A549 (cell line): ENCODE data around the gene LRRC28. TPM values are rescaled to one million over a fixed set of nuclear protein-coding genes. Genes with fewer than 3 reads are reported as not detected.

ENCODE experiments used
- ATAC-seq, 2 experiments: fragments of 200-7000 bp in 1 of 2; fragments of >200 bp in 1 of 2; cut with Nextera tagmentation in 1 of 2; cut with Tn5 transposase in 1 of 2; 3 replicates each; pipeline versions ENCODE4 v1.8.0 to v1.9.1; 2018 to 2020; ENCODE audit warnings: mild to moderate bottlenecking in 1 of 2, moderate library complexity in 1 of 2
- CTCF ChIA-PET: fragments of 300-600 bp; sonication (Branson Sonifier 250); formaldehyde crosslinking; extraction: SDS; loops from one replicate; lab custom pipeline; 2021; ENCODE audit warnings: antibody characterized with exemption, inconsistent platforms; lab: Yijun Ruan, JAX
- POLR2A ChIA-PET: fragments of 350-600 bp; formaldehyde crosslinking; extraction: SDS; loops from one replicate; lab custom pipeline; 2021; ENCODE audit warnings: antibody characterized with exemption, inconsistent platforms; lab: Yijun Ruan, JAX
- DNase-seq, 2 experiments: peaks; one replicate each; pipeline versions ENCODE4 v3.0.0 to v3.0.0-alpha.2; 2011 to 2016; ENCODE audit warnings: low read depth in 1 of 2, low spot score in 1 of 2
- FAIRE-seq: peaks from 2 replicates; lab custom pipeline; 2011; peaks lifted over from hg19 to GRCh38; lab: Jason Lieb, UNC
- H3K27ac ChIP-seq, 2 experiments: fragments of >200 bp; sonication (Bioruptor Twin); formaldehyde crosslinking; 3 replicates each; pipeline ENCODE4 v1.5.1; 2016 to 2017
- H3K4me1 ChIP-seq: fragments of >200 bp; sonication (Bioruptor Twin); formaldehyde crosslinking; 3 replicates; pipeline ENCODE4 v1.6.1; 2016
- H3K4me2 ChIP-seq: fragments of >200 bp; sonication (Bioruptor Twin); formaldehyde crosslinking; 3 replicates; pipeline ENCODE4 v1.6.1; 2016
- H3K4me3 ChIP-seq: fragments of >200 bp; sonication (Bioruptor Twin); formaldehyde crosslinking; 3 replicates; pipeline ENCODE4 v1.5.1; 2016
- H3K9me3 ChIP-seq: fragments of >200 bp; sonication (Bioruptor Twin); formaldehyde crosslinking; 3 replicates; pipeline ENCODE4 v1.6.1; 2016
- CEBPB ChIP-seq, 2 experiments: fragments of >200 bp in 1 of 2; sonication (Bioruptor Twin) in 1 of 2; formaldehyde crosslinking in 1 of 2; IDR thresholded peaks; 2 replicates each; pipeline ENCODE4 v1.6.1; 2012 to 2016
- GATA3 ChIP-seq: IDR thresholded peaks from 2 replicates; pipeline ENCODE4 v1.6.1; 2012; ENCODE audit warnings: borderline replicate concordance
- HDAC2 ChIP-seq: fragments of 200-600 bp; sonication (generic); IDR thresholded peaks from 2 replicates; pipeline ENCODE4 v1.6.1; 2016
- JUN ChIP-seq, 2 experiments: fragments of >200 bp; sonication (Bioruptor Twin); formaldehyde crosslinking; IDR thresholded peaks; 2 replicates in 1 of 2; 3 replicates in 1 of 2; pipeline ENCODE4 v1.6.1; 2016 to 2017
- JUNB ChIP-seq: fragments of >200 bp; sonication (Bioruptor Twin); formaldehyde crosslinking; IDR thresholded peaks from 2 replicates; pipeline ENCODE4 v1.6.1; 2016
- KDM5A ChIP-seq: fragments of 200-600 bp; sonication (generic); IDR thresholded peaks from 2 replicates; pipeline ENCODE4 v1.6.1; 2016; ENCODE audit warnings: antibody characterized with exemption, mild to moderate bottlenecking
- PBX3 ChIP-seq: IDR thresholded peaks from 2 replicates; pipeline ENCODE4 v1.6.1; 2012
- PHF8 ChIP-seq: fragments of 200-600 bp; sonication (generic); IDR thresholded peaks from 2 replicates; pipeline ENCODE4 v1.6.1; 2016; ENCODE audit warnings: low read depth, mild to moderate bottlenecking, antibody characterized with exemption, moderate library complexity, borderline replicate concordance
- RAD21 ChIP-seq, 2 experiments: fragments of >200 bp in 1 of 2; sonication (Bioruptor Twin) in 1 of 2; formaldehyde crosslinking in 1 of 2; IDR thresholded peaks in 1 of 2; conservative IDR thresholded peaks in 1 of 2; 2 replicates in 1 of 2; 3 replicates in 1 of 2; pipeline ENCODE4 v1.6.1; 2012 to 2018; ENCODE audit warnings: inconsistent platforms in 1 of 2
- RCOR1 ChIP-seq: fragments of 150-350 bp; IDR thresholded peaks from 2 replicates; pipeline ENCODE4 v1.6.1; 2014; ENCODE audit warnings: antibody characterized with exemption, low read length, low read depth
- RNF2 ChIP-seq: fragments of 200-600 bp; sonication (generic); IDR thresholded peaks from 2 replicates; pipeline ENCODE4 v1.6.1; 2016; ENCODE audit warnings: low read depth, mild to moderate bottlenecking, antibody characterized with exemption, moderate library complexity, borderline replicate concordance
- SREBF2 ChIP-seq: fragments of 450-650 bp; IDR thresholded peaks from 2 replicates; pipeline ENCODE4 v1.6.1; 2014; ENCODE audit warnings: mild to moderate bottlenecking, moderate library complexity
- TP53 ChIP-seq: fragments of 250-450 bp; sonication (Bioruptor Pico); IDR thresholded peaks from 2 replicates; pipeline ENCODE4 v1.5.0; 2021; ENCODE audit warnings: mild to moderate bottlenecking, moderate library complexity
- WGBS: methylation state at CpG from one replicate; pipeline ENCODE4 v1.1.6; 2017; ENCODE audit errors: missing lambda C conversion rate; 5-methylcytosine and 5-hydroxymethylcytosine counted together
- polyA plus RNA-seq, 4 experiments: library from polyadenylated mRNA; depleted of rRNA in 3 of 4; stranded (reverse); fragments of >200 nt; fragmentation: RNase III in 1 of 4; extraction: RNeasy Plus Mini Kit Qiagen cat#74134 plus additional on column Dnase treatment in 1 of 4; gene quantifications; 2 replicates in 3 of 4; 3 replicates in 1 of 4; pipeline ENCODE4 v1.2.3, GENCODE V29; 2011 to 2017
- TF ChIP-seq, protein P1 (sequence below): fragments of 450-650 bp; IDR thresholded peaks from 2 replicates; pipeline ENCODE4 v1.6.1; 2014; ENCODE audit warnings: antibody characterized with exemption
- TF ChIP-seq, protein P2 (sequence below): fragments of >200 bp; sonication (Bioruptor Twin); formaldehyde crosslinking; IDR thresholded peaks from 3 replicates; pipeline ENCODE4 v1.6.1; 2016
- TF ChIP-seq, protein P3 (sequence below): IDR thresholded peaks from 2 replicates; pipeline ENCODE4 v1.6.1; 2012; ENCODE audit warnings: low read depth, borderline replicate concordance

LRRC28 gene
- polyA plus RNA-seq, 2 of the 4 experiments (the other 2 are of a cell fraction): 19.6 to 62.4 TPM

DNA sequence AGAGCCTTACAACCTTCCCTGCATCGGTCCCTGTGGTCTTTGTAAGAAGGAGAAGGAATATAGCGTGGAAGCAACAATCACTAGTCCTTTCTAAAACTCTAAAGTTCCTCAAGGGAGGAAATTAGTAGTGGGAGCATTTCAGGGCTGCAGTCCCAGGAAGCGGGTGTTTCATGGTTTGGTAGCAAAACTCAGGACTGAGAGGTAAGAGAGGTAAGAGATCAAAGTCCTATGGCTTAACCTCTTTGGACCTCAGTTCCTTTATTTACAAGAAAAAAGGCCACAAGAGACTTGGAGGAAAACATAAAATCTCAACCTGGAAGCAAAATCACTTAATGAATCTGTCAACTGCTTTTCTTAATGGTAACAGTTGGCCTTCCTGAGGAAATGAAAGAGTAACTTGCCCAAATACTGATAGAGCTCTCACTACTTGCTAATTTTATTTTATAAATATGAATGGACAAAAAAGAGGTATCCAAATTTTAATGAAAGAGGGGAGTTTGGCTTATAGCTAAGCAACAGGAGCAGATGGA is 14.3 kb downstream of the LRRC28 start:
- WGBS: 94% methylated on average over 3 of the region's 3 CpGs
- TF ChIP-seq RNF2 (no peak), JUNB (no peak), RAD21 (conservative IDR thresholded peaks at IDR 0.05 in 1 of 2, IDR thresholded peaks at IDR 0.05 in 1 of 2) (no peak), GATA3 (no peak), PHF8 (no peak), KDM5A (no peak), RCOR1 (no peak)
- Histone ChIP-seq H3K4me3 (no peak overlapping the region), H3K9me3 (no peaks in the 10 kb centered on the region), H3K4me1 (no peaks in the 10 kb centered on the region), H3K4me2 (no peak overlapping the region), H3K27ac (no peak overlapping the region)
- ChIA-PET POLR2A (no interaction called here), CTCF (interaction anchor here (19.4 kb wide), 1 partner anchor 437 kb away, joined by 225 read pairs; no protein-coding TSS in a partner anchor)
- FAIRE-seq (no peak), DNase-seq (no peak), ATAC-seq (no peak)

- ChIA-PET POLR2A (no interaction called here), CTCF (interaction anchor here (1.3 to 19.4 kb wide), 5 partner anchors 10 to 487 kb away, joined by 3 to 225 read pairs (median 7); partner anchors contain the start of gene LRRC28)
Observed at GRCh38 chr15:99267957-99268356, 16.7 kb downstream of the LRRC28 start.

DNA sequence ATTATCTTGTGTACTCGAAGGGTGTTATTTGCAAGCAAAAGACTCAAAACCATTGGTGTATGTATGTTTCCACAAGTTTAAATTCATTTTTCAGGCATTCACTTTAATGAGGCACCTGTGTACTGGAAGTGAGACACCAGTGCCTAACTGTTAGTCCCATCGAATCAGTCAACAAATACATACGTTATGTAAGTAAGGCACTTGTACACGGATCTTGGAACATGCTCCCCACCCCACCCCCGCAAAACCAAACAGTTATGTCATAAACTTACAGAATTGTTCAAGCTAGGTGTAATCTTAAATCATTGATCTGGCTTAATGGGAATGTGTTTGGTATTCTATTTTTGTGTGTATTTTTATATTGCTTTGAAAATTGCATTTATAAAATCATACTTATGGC is 17.1 kb downstream of the LRRC28 start:
- Histone ChIP-seq H3K9me3 (no peaks in the 10 kb centered on the region), H3K4me2 (no peak overlapping the region), H3K27ac (no peak overlapping the region), H3K4me1 (no peaks in the 10 kb centered on the region), H3K4me3 (no peak overlapping the region)
- ATAC-seq (no peak), DNase-seq (no peak), FAIRE-seq (no peak)
- 72% methylated on average over 5 of the region's 5 CpGs for WGBS
- ChIA-PET POLR2A (no interaction called here), CTCF (interaction anchor here (1.3 to 19.4 kb wide), 4 partner anchors 10 to 486 kb away, joined by 3 to 225 read pairs (median 50); partner anchors contain the start of gene LRRC28)
- TF ChIP-seq, protein P1, sequence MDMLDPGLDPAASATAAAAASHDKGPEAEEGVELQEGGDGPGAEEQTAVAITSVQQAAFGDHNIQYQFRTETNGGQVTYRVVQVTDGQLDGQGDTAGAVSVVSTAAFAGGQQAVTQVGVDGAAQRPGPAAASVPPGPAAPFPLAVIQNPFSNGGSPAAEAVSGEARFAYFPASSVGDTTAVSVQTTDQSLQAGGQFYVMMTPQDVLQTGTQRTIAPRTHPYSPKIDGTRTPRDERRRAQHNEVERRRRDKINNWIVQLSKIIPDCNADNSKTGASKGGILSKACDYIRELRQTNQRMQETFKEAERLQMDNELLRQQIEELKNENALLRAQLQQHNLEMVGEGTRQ: no peak
- no peak for TF ChIP-seq JUNB
- no peak for TF ChIP-seq HDAC2
- TF ChIP-seq PBX3: no peak
- TF ChIP-seq, protein P2, sequence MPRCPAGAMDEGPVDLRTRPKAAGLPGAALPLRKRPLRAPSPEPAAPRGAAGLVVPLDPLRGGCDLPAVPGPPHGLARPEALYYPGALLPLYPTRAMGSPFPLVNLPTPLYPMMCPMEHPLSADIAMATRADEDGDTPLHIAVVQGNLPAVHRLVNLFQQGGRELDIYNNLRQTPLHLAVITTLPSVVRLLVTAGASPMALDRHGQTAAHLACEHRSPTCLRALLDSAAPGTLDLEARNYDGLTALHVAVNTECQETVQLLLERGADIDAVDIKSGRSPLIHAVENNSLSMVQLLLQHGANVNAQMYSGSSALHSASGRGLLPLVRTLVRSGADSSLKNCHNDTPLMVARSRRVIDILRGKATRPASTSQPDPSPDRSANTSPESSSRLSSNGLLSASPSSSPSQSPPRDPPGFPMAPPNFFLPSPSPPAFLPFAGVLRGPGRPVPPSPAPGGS: no peak

More at GRCh38 chr15:99267957-99268356, 16.7 kb downstream of the LRRC28 start:
- Histone ChIP-seq H3K4me2 (no peak overlapping the region), H3K4me1 (no peaks in the 10 kb centered on the region), H3K27ac (no peak overlapping the region), H3K4me3 (no peak overlapping the region), H3K9me3 (no peaks in the 10 kb centered on the region)
- FAIRE-seq (no peak), DNase-seq (no peak), ATAC-seq (no peak)
- TF ChIP-seq CEBPB (IDR thresholded peaks at IDR 0.05) (no peak), TP53 (CRISPR knock-in tag) (no peak), PBX3 (no peak), SREBF2 (no peak), JUN (IDR thresholded peaks at IDR 0.05) (no peak)
- TF ChIP-seq, protein P3, sequence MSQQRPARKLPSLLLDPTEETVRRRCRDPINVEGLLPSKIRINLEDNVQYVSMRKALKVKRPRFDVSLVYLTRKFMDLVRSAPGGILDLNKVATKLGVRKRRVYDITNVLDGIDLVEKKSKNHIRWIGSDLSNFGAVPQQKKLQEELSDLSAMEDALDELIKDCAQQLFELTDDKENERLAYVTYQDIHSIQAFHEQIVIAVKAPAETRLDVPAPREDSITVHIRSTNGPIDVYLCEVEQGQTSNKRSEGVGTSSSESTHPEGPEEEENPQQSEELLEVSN: no peak
- 85% methylated on average over 3 of the region's 3 CpGs for WGBS
